Endodermal cell (in vitro differentiated cells): Measurements from ENCODE around the gene SPAG17. TPM values are rescaled to one million over a fixed set of nuclear protein-coding genes. Genes with fewer than 3 reads are reported as not detected.

ENCODE experiments used
- DNase-seq: peaks from one replicate; pipeline ENCODE4 v3.0.0-alpha.2; 2017
- H3K27ac ChIP-seq: 2 replicates; pipeline ENCODE4 v1.5.1; 2013; ENCODE audit warnings: mild to moderate bottlenecking, low read depth, low read length, moderate library complexity
- H3K27me3 ChIP-seq: 2 replicates; pipeline ENCODE4 v1.6.1; 2013; ENCODE audit warnings: mild to moderate bottlenecking, low read length, moderate library complexity; ENCODE audit not compliant: insufficient read depth, control insufficient read depth, poor library complexity, severe bottlenecking
- H3K36me3 ChIP-seq: 2 replicates; pipeline ENCODE4 v1.7.0; 2013; ENCODE audit warnings: mild to moderate bottlenecking, low read length, moderate library complexity; ENCODE audit not compliant: control insufficient read depth, insufficient read depth
- H3K4me1 ChIP-seq: one replicate; pipeline ENCODE4 v1.7.0; 2013; ENCODE audit warnings: low read length; ENCODE audit not compliant: control insufficient read depth, insufficient read depth
- H3K4me3 ChIP-seq: 2 replicates; pipeline ENCODE4 v1.5.1; 2013; ENCODE audit warnings: mild to moderate bottlenecking, low read length, moderate library complexity
- H3K9ac ChIP-seq: 2 replicates; pipeline ENCODE4 v1.6.1; 2013; ENCODE audit warnings: mild to moderate bottlenecking, low read length, moderate library complexity; ENCODE audit not compliant: poor library complexity, severe bottlenecking; ENCODE audit errors: extremely low read depth
- H3K9me3 ChIP-seq: 2 replicates; pipeline ENCODE4 v1.6.1; 2013; ENCODE audit warnings: mild to moderate bottlenecking, low read length, moderate library complexity; ENCODE audit not compliant: control insufficient read depth
- H3K27ac Mint-ChIP-seq: 2 replicates; pipeline ENCODE4 v1.8.0; 2020; ENCODE audit warnings: mixed read lengths
- H3K27me3 Mint-ChIP-seq: 2 replicates; pipeline ENCODE4 v1.8.0; 2021; ENCODE audit warnings: mild to moderate bottlenecking, mixed read lengths; ENCODE audit not compliant: insufficient read depth
- H3K36me3 Mint-ChIP-seq: 2 replicates; pipeline ENCODE4 v1.8.0; 2020; ENCODE audit warnings: low read depth, mixed read lengths
- H3K4me1 Mint-ChIP-seq: 2 replicates; pipeline ENCODE4 v1.8.0; 2020; ENCODE audit warnings: mixed read lengths
- H3K4me3 Mint-ChIP-seq: 2 replicates; pipeline ENCODE4 v1.8.0; 2020; ENCODE audit warnings: mild to moderate bottlenecking, moderate library complexity, mixed read lengths
- H3K9me3 Mint-ChIP-seq: 2 replicates; pipeline ENCODE4 v1.8.0; 2020; ENCODE audit warnings: mild to moderate bottlenecking, mixed read lengths
- CTCF ChIP-seq: fragments of 200-600 bp; sonication (generic); conservative IDR thresholded peaks from 2 replicates; pipeline ENCODE4 v1.5.0; 2021; ENCODE audit warnings: antibody characterized with exemption, mild to moderate bottlenecking
- WGBS, 2 experiments: methylation state at CpG; one replicate each; pipeline versions ENCODE4 v1.1.5 to v1.1.7; 2013; ENCODE audit warnings: missing lambda C conversion rate in 2 of 2, mixed read lengths in 1 of 2; ENCODE audit not compliant: insufficient coverage in 1 of 2, insufficient read length in 1 of 2; 5-methylcytosine and 5-hydroxymethylcytosine counted together
- total RNA-seq, 2 donors: library from RNA; stranded (reverse); fragmentation: NEBNext Ultra II Directional in 1 of 2; extraction: Animal tissue kit (Norgen Biotek cat#: 25700) in 1 of 2; gene quantifications; 2 replicates in 1 of 2; 3 replicates in 1 of 2; pipeline ENCODE4 v1.2.1, GENCODE V29; 2021

The SPAG17 gene
- total RNA-seq, 2 donors from 2014 or later = 5.0 to 6.3 TPM

GRCh38 chr1:118149799-118150198, 35.2 kb downstream of the SPAG17 start:
- WGBS, 2 experiments = 94 to 96% methylated on average over 7 to 8 of the region's 8 CpGs
- H3K9me3 Mint-ChIP-seq = peaks cover 14% of the 10 kb centered on the region
- H3K4me3 Mint-ChIP-seq = no peak overlapping the region

GRCh38 chr1:118148034-118148433, 37.0 kb downstream of the SPAG17 start:
- Histone ChIP-seq H3K27me3 (no peaks in the 10 kb centered on the region), H3K9ac (no peak overlapping the region), H3K27ac (no peak overlapping the region), H3K4me1 (peaks cover 7% of the 10 kb centered on the region), H3K4me3 (peak overlapping the region; percentile 19), H3K36me3 (no peaks in the 10 kb centered on the region), H3K9me3 (peaks cover 16% of the 10 kb centered on the region)
- H3K27me3 Mint-ChIP-seq = peaks cover 1% of the 10 kb centered on the region
- peak; percentile 52 for DNase-seq
- H3K36me3 Mint-ChIP-seq = peaks cover 9% of the 10 kb centered on the region
- no peak for TF ChIP-seq CTCF
- H3K9me3 Mint-ChIP-seq = peaks cover 14% of the 10 kb centered on the region
- no peak overlapping the region for H3K4me3 Mint-ChIP-seq
- 50 to 85% methylated on average over 5 to 7 of the region's 7 CpGs for WGBS, 2 experiments
- H3K27ac Mint-ChIP-seq = no peak overlapping the region
- H3K4me1 Mint-ChIP-seq = peaks cover 14% of the 10 kb centered on the region

More at GRCh38 chr1:118149799-118150198, 35.2 kb downstream of the SPAG17 start:
- TF ChIP-seq CTCF = no peak
- H3K27me3 ChIP-seq = no peaks in the 10 kb centered on the region
- no peak overlapping the region for H3K9ac ChIP-seq
- H3K4me1 ChIP-seq = peaks cover 7% of the 10 kb centered on the region
- DNase-seq = no peak
- peak overlapping the region; percentile 55 for H3K4me3 ChIP-seq
- no peak overlapping the region for H3K27ac Mint-ChIP-seq
- H3K9me3 ChIP-seq = peaks cover 16% of the 10 kb centered on the region
- no peaks in the 10 kb centered on the region for H3K36me3 ChIP-seq
- peaks cover 14% of the 10 kb centered on the region for H3K4me1 Mint-ChIP-seq
- H3K27ac ChIP-seq = no peak overlapping the region
- H3K27me3 Mint-ChIP-seq = no peaks in the 10 kb centered on the region
- peaks cover 9% of the 10 kb centered on the region for H3K36me3 Mint-ChIP-seq

- Histone ChIP-seq H3K9ac (no peak overlapping the region), H3K4me1 (peaks cover 7% of the 10 kb centered on the region), H3K36me3 (no peaks in the 10 kb centered on the region), H3K9me3 (peaks cover 16% of the 10 kb centered on the region), H3K27me3 (no peaks in the 10 kb centered on the region), H3K4me3 (peak overlapping the region; percentile 19), H3K27ac (no peak overlapping the region)
- peaks cover 14% of the 10 kb centered on the region for H3K4me1 Mint-ChIP-seq
- peaks cover 9% of the 10 kb centered on the region for H3K36me3 Mint-ChIP-seq
- WGBS, 2 experiments = 78 to 80% methylated on average over 1 of the region's 1 CpG
- no peak overlapping the region for H3K27ac Mint-ChIP-seq
- TF ChIP-seq CTCF = no peak
- peaks cover 1% of the 10 kb centered on the region for H3K27me3 Mint-ChIP-seq
- DNase-seq = no peak
- no peak overlapping the region for H3K4me3 Mint-ChIP-seq
- H3K9me3 Mint-ChIP-seq = peaks cover 14% of the 10 kb centered on the region
These were observed 37.5 kb downstream of the SPAG17 start for GRCh38 chr1:118147522-118147921.
